IPS-11a (cell line): ENCODE measurements around the gene TMC4.
"Not testable (repeated sequence)": the region's sequence is repeated elsewhere in the genome, so short reads cannot be mapped to it uniquely, and the experiment has no call there.

Experiments
- H3K4me3 ChIP-seq: one replicate; pipeline ENCODE4 v1.5.1; 2013; ENCODE audit warnings: low read depth, low read length, control low read depth

TMC4 gene

GRCh38 chr19:54204767-54205468 is 32.0 kb upstream of the TMC4 start:
- no peak overlapping the region for H3K4me3 ChIP-seq

- peak overlapping the region; percentile 8 for H3K4me3 ChIP-seq
Observed at GRCh38 chr19:54203151-54203611, 30.2 kb upstream of the TMC4 start.

GRCh38 chr19:54201980-54202379 is 29.0 kb upstream of the TMC4 start:
- H3K4me3 ChIP-seq, result peak overlapping the region; percentile 80

- peak overlapping the region; percentile 80 for H3K4me3 ChIP-seq
Observed at GRCh38 chr19:54201172-54201701, 28.3 kb upstream of the TMC4 start.

GRCh38 chr19:54199401-54199800 is 26.4 kb upstream of the TMC4 start:
- no peak overlapping the region for H3K4me3 ChIP-seq

GRCh38 chr19:54197121-54197520 is 24.2 kb upstream of the TMC4 start:
- H3K4me3 ChIP-seq, result no peak overlapping the region

- no peak overlapping the region for H3K4me3 ChIP-seq
Observed at GRCh38 chr19:54196536-54196935, 23.6 kb upstream of the TMC4 start.

GRCh38 chr19:54194463-54194862 is 21.5 kb upstream of the TMC4 start:
- H3K4me3 ChIP-seq, result not testable (repeated sequence)

GRCh38 chr19:54193011-54193410 is 20.1 kb upstream of the TMC4 start:
- no peak overlapping the region for H3K4me3 ChIP-seq

GRCh38 chr19:54191811-54192453 is 19.0 kb upstream of the TMC4 start:
- peak overlapping the region; percentile 74 for H3K4me3 ChIP-seq

- peak within 1 kb of the TSS; percentile 77 for H3K4me3 ChIP-seq
Observed at GRCh38 chr19:54191011-54191810, 18.3 kb upstream of the TMC4 start, which contains the start of gene TSEN34. Gene TSEN34, plus strand, starts transcription at chr19:54191308. Its CDS starts 57 bp downstream, at chr19:54191365.

- peak overlapping the region; percentile 77 for H3K4me3 ChIP-seq
Observed at GRCh38 chr19:54190503-54191010, 17.6 kb upstream of the TMC4 start.

- peak overlapping the region; percentile 77 for H3K4me3 ChIP-seq
Observed at GRCh38 chr19:54189735-54190502, 17.0 kb upstream of the TMC4 start.

- peak within 1 kb of the TSS; percentile 77 for H3K4me3 ChIP-seq
Observed at GRCh38 chr19:54189145-54189734, 16.3 kb upstream of the TMC4 start, which contains the start of gene MBOAT7. Gene MBOAT7, minus strand, starts transcription at chr19:54189580. Its CDS starts 1,072 bp downstream, at chr19:54188508.

GRCh38 chr19:54188215-54188871 is 15.4 kb upstream of the TMC4 start:
- peak overlapping the region; percentile 39 for H3K4me3 ChIP-seq

- no peak overlapping the region for H3K4me3 ChIP-seq
Observed at GRCh38 chr19:54186934-54187381, 14.0 kb upstream of the TMC4 start.

GRCh38 chr19:54186351-54186750 is 13.4 kb upstream of the TMC4 start:
- no peak overlapping the region for H3K4me3 ChIP-seq

- no peak overlapping the region for H3K4me3 ChIP-seq
Observed at GRCh38 chr19:54183431-54183830, 10.5 kb upstream of the TMC4 start.

- not testable (repeated sequence) for H3K4me3 ChIP-seq
Observed at GRCh38 chr19:54181894-54182293, 8.9 kb upstream of the TMC4 start.
